HK-2 (cell line): ENCODE results near the gene TPR.

Source experiments
- DNase-seq: peaks from one replicate; pipeline ENCODE4 v3.0.0-alpha.2; 2018; ENCODE audit not compliant: unreplicated experiment

The TPR gene

GRCh38 chr1:186289943-186290545 is 85.0 kb downstream of the TPR start:
- no peak for DNase-seq

GRCh38 chr1:186286615-186287315 is 88.3 kb downstream of the TPR start:
- no peak for DNase-seq

GRCh38 chr1:186283374-186283773 is 91.7 kb downstream of the TPR start:
- no peak for DNase-seq

GRCh38 chr1:186282466-186282865 is 92.6 kb downstream of the TPR start:
- no peak for DNase-seq

- DNase-seq, result no peak
Measured at GRCh38 chr1:186275822-186276221, 99.2 kb downstream of the TPR start.

GRCh38 chr1:186272486-186272885 is 102.6 kb downstream of the TPR start:
- DNase-seq, result no peak

GRCh38 chr1:186271032-186271431 is 104.0 kb downstream of the TPR start:
- DNase-seq, result no peak
